ENCODE results near the gene KIAA1586. TPM values are rescaled to one million over a fixed set of nuclear protein-coding genes. Genes with fewer than 3 reads are reported as not detected.
"Not testable (repeated sequence)": the region's sequence is repeated elsewhere in the genome, so short reads cannot be mapped to it uniquely, and the experiment has no call there.

The KIAA1586 gene
- total RNA-seq, 1 experiment from 2014 or later, result 21.2 TPM

GRCh38 chr6:57040011-57040410 is 6.5 kb upstream of the KIAA1586 start:
- ChIA-PET POLR2A (no interaction called here), CTCF (no interaction called here)
- no peaks in the 10 kb centered on the region for H3K9me3 ChIP-seq (ENCODE audit: control insufficient read depth, insufficient read depth, low read depth, low read length)
- H3K27me3 ChIP-seq (ENCODE audit: control insufficient read depth, insufficient read depth, low read length), result no peaks in the 10 kb centered on the region; the same call in 1 of the 2 replicates
- TF ChIP-seq POLR2AphosphoS5 (IDR thresholded peaks at IDR 0.05; ENCODE audit: low read depth, low read length), result no peak
- TF ChIP-seq, protein P1, sequence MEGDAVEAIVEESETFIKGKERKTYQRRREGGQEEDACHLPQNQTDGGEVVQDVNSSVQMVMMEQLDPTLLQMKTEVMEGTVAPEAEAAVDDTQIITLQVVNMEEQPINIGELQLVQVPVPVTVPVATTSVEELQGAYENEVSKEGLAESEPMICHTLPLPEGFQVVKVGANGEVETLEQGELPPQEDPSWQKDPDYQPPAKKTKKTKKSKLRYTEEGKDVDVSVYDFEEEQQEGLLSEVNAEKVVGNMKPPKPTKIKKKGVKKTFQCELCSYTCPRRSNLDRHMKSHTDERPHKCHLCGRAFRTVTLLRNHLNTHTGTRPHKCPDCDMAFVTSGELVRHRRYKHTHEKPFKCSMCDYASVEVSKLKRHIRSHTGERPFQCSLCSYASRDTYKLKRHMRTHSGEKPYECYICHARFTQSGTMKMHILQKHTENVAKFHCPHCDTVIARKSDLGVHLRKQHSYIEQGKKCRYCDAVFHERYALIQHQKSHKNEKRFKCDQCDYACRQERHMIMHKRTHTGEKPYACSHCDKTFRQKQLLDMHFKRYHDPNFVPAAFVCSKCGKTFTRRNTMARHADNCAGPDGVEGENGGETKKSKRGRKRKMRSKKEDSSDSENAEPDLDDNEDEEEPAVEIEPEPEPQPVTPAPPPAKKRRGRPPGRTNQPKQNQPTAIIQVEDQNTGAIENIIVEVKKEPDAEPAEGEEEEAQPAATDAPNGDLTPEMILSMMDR (IDR thresholded peaks at IDR 0.05), result peak; percentile 52
- no peak for DNase-seq (ENCODE audit: low read depth, low spot score)
- in situ Hi-C loops (cut with HindIII; ENCODE audit: low pct_unique_long_range_greater_than_20kb, low sequenced_read_pairs) (no loop called here), intact Hi-C loops (cut with micrococcal nuclease; ENCODE audit: unreplicated experiment) (no loop called here)
- no peak overlapping the region for H3K4me3 ChIP-seq (ENCODE audit: low read depth in 2 of 2, low read length in 2 of 2)
- peak; percentile 74 for ATAC-seq
- peaks cover 7% of the 10 kb centered on the region; the same call in 1 of the 2 replicates for H3K4me1 ChIP-seq (ENCODE audit: control insufficient read depth, insufficient read depth, low read length)
- no peaks in the 10 kb centered on the region for H3K36me3 ChIP-seq (ENCODE audit: control insufficient read depth, insufficient read depth, low read length)
- no TSS peak for BruUV-seq (replicated peaks)
- no peak overlapping the region for H3K27ac ChIP-seq (ENCODE audit: low read length)

DNA sequence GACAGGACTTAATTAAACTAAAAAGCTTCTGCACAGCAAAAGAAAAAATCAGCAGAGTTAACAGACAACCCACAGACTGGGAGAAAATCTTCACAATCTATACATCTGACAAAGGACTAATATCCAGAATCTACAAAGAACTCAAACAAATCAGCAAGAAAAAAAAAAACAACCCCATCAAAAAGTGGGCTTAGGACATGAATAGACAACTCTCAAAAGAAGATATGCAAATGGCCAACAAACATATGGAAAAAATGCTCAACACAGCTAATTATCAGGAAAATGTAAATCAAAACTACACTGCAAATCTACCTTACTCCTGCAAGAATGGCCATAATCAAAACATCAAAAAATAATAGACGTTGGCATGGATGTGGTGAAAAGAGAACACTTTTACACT is 2.4 kb upstream of the KIAA1586 start:
- H3K27ac ChIP-seq (ENCODE audit: low read length); H3K36me3 ChIP-seq (ENCODE audit: control insufficient read depth, insufficient read depth, low read length); CTCF ChIA-PET; H3K9me3 ChIP-seq (ENCODE audit: control insufficient read depth, insufficient read depth, low read depth, low read length); BruUV-seq (replicated peaks); DNase-seq (ENCODE audit: low read depth, low spot score); H3K4me3 ChIP-seq (ENCODE audit: low read depth in 2 of 2, low read length in 2 of 2); ATAC-seq; intact Hi-C loops (cut with micrococcal nuclease; ENCODE audit: unreplicated experiment); H3K27me3 ChIP-seq (ENCODE audit: control insufficient read depth, insufficient read depth, low read length); H3K4me1 ChIP-seq (ENCODE audit: control insufficient read depth, insufficient read depth, low read length); POLR2A ChIA-PET; in situ Hi-C loops (cut with HindIII; ENCODE audit: low pct_unique_long_range_greater_than_20kb, low sequenced_read_pairs): not testable (repeated sequence)

DNA sequence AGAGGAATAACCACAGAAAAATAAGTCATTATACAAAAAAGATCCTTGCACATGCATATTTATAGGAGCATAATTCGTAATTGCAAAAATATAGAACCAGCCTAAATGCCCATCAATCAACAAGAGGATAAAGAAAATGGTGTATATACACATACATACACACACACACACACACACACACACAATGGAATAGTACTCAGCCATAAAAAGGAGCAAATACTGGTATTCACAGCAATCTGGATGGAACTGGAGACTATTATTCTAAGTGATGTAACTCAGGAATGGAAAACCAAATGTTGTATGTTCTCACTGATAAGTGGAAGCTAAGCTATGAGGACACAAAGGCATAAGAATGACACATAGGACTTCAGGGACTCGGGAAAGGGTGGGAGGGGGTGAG is 1.9 kb upstream of the KIAA1586 start:
- H3K4me3 ChIP-seq (ENCODE audit: low read depth in 2 of 2, low read length in 2 of 2), result no peak overlapping the region
- peaks cover 5% of the 10 kb centered on the region; the same call in 1 of the 2 replicates for H3K36me3 ChIP-seq (ENCODE audit: control insufficient read depth, insufficient read depth, low read length)
- BruUV-seq (replicated peaks), result no TSS peak
- H3K27ac ChIP-seq (ENCODE audit: low read length), result no peak overlapping the region
- intact Hi-C loops (cut with micrococcal nuclease; ENCODE audit: unreplicated experiment), result no loop called here
- ATAC-seq (no peak), DNase-seq (ENCODE audit: low read depth, low spot score) (no peak)
- TF ChIP-seq SIN3A (IDR thresholded peaks at IDR 0.05; ENCODE audit: borderline replicate concordance, insufficient read depth, low read depth, low read length), result no peak
- TF ChIP-seq POLR2AphosphoS5 (IDR thresholded peaks at IDR 0.05; ENCODE audit: low read depth, low read length), result no peak
- no peak for TF ChIP-seq REST (IDR thresholded peaks at IDR 0.05; ENCODE audit: insufficient read depth in 1 of 2, low read depth in 2 of 2, low read length in 1 of 2)
- TF ChIP-seq, protein P1 (IDR thresholded peaks at IDR 0.05), result no peak
- TF ChIP-seq TCF7L2 (IDR thresholded peaks at IDR 0.05; ENCODE audit: low read depth, low read length), result no peak
- in situ Hi-C loops (cut with HindIII; ENCODE audit: low pct_unique_long_range_greater_than_20kb, low sequenced_read_pairs), result no loop called here
- ChIA-PET CTCF (no interaction called here), POLR2A (no interaction called here)
- no peaks in the 10 kb centered on the region for H3K9me3 ChIP-seq (ENCODE audit: control insufficient read depth, insufficient read depth, low read depth, low read length)
- H3K27me3 ChIP-seq (ENCODE audit: control insufficient read depth, insufficient read depth, low read length), result no peaks in the 10 kb centered on the region
- H3K4me1 ChIP-seq (ENCODE audit: control insufficient read depth, insufficient read depth, low read length), result peaks cover 6% of the 10 kb centered on the region

DNA sequence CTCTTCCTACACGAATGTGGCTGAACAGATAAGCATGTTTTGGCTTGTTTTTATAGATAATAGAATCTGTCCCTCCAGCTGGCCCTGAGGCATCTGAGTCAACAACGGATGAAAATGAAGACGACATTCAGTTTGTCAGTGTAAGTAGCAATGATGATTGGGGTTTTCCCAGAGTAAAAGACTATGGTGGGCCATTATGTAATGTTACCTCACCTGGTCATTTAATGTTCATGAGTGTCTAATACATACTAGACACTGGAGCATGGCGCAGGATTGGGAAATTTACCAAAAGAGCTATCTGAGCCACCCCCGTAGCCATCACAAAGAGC is 728 bp downstream of the KIAA1586 start:
- H3K27me3 ChIP-seq (ENCODE audit: control insufficient read depth, insufficient read depth, low read length); CTCF ChIA-PET; BruUV-seq (replicated peaks); ATAC-seq; in situ Hi-C loops (cut with HindIII; ENCODE audit: low pct_unique_long_range_greater_than_20kb, low sequenced_read_pairs); H3K27ac ChIP-seq (ENCODE audit: low read length); H3K4me1 ChIP-seq (ENCODE audit: control insufficient read depth, insufficient read depth, low read length); H3K4me3 ChIP-seq (ENCODE audit: low read depth in 2 of 2, low read length in 2 of 2); POLR2A ChIA-PET; DNase-seq (ENCODE audit: low read depth, low spot score); intact Hi-C loops (cut with micrococcal nuclease; ENCODE audit: unreplicated experiment); H3K9me3 ChIP-seq (ENCODE audit: control insufficient read depth, insufficient read depth, low read depth, low read length): not testable (repeated sequence)
- peaks cover 19% of the 10 kb centered on the region for H3K36me3 ChIP-seq (ENCODE audit: control insufficient read depth, insufficient read depth, low read length)

- ATAC-seq; in situ Hi-C loops (cut with HindIII; ENCODE audit: low pct_unique_long_range_greater_than_20kb, low sequenced_read_pairs); intact Hi-C loops (cut with micrococcal nuclease; ENCODE audit: unreplicated experiment); CTCF ChIA-PET; POLR2A ChIA-PET; H3K9me3 ChIP-seq (ENCODE audit: control insufficient read depth, insufficient read depth, low read depth, low read length); DNase-seq (ENCODE audit: low read depth, low spot score); H3K27ac ChIP-seq (ENCODE audit: low read length); H3K27me3 ChIP-seq (ENCODE audit: control insufficient read depth, insufficient read depth, low read length); H3K4me1 ChIP-seq (ENCODE audit: control insufficient read depth, insufficient read depth, low read length): not testable (repeated sequence)
- BruUV-seq (replicated peaks), result TSS peak; percentile 64
- Histone ChIP-seq H3K36me3 (ENCODE audit: control insufficient read depth, insufficient read depth, low read length) (peaks cover 26% of the 10 kb centered on the region), H3K4me3 (ENCODE audit: low read depth in 2 of 2, low read length in 2 of 2) (peak overlapping the region; percentile 1 to 15; a peak in 1 of 4 replicates)
Observed at GRCh38 chr6:57047859-57048258, 1.4 kb downstream of the KIAA1586 start.

All from Panc1 (cell line).